Right atrium auricular region (tissue), 2 donors: ENCODE measurements around the gene FBN2. TPM values are rescaled to one million over a fixed set of nuclear protein-coding genes. Genes with fewer than 3 reads are reported as not detected.

Source experiments
- DNase-seq: peaks from one replicate; pipeline ENCODE4 v3.0.0-alpha.2; 2019; ENCODE audit warnings: low spot score
- H3K27ac ChIP-seq, 2 donors: fragments of 200-600 bp; sonication (generic); 1 replicate in 1 of 2; 2 replicates in 1 of 2; pipeline ENCODE4 v1.5.1; 2016 to 2019
- H3K27me3 ChIP-seq, 2 donors: fragments of 200-600 bp; sonication (generic); one replicate each; pipeline versions ENCODE4 v1.5.1 to v1.6.0; 2017 to 2019
- H3K36me3 ChIP-seq: fragments of 200-600 bp; sonication (generic); one replicate; pipeline ENCODE4 v1.5.1; 2016
- H3K4me1 ChIP-seq, 2 donors: fragments of 200-600 bp; sonication (generic); one replicate each; pipeline versions ENCODE4 v1.5.1 to v1.6.0; 2017 to 2019
- H3K4me3 ChIP-seq, 2 donors: fragments of 200-600 bp; sonication (generic); 1 replicate in 1 of 2; 2 replicates in 1 of 2; pipeline ENCODE4 v1.5.1; 2017 to 2019; ENCODE audit warnings: mild to moderate bottlenecking in 1 of 2, moderate library complexity in 1 of 2
- H3K9me3 ChIP-seq, 2 donors: fragments of 200-600 bp; sonication (generic); one replicate each; pipeline ENCODE4 v1.5.1; 2019
- total RNA-seq, 2 donors: library from RNA; depleted of rRNA; stranded (reverse); fragments of >200 nt; gene quantifications; one replicate each; pipeline ENCODE4 v1.1.0, GENCODE V29; 2016
- TF ChIP-seq, protein P1 (sequence below), 2 donors: fragments of 200-600 bp; sonication (generic); IDR thresholded peaks; one replicate each; pipeline ENCODE4 v1.5.1; 2019; ENCODE audit warnings: antibody characterized with exemption in 2 of 2

Gene FBN2
- total RNA-seq, 2 donors from 2014 or later = 1.1 to 4.6 TPM

DNA sequence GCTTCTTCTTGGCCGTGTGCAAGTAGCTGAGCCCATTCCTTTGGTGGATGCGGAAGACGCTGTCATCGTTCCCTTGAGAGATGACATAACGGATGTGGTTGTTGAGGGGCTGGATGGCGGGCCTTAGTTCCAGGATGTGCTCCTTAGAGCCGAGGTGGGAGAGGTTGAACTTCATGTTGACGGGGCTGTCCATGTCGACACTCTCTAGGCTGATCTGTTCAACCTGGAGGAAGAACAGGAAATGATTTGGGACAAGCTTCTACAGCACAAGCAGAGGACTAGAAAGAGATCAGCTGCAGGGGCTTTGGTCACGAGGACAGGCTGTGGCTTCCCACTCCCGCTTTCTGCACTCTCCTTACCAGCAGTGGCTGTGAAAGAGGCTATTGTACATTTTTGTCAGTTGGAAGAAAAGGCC, 278.4 kb downstream of the FBN2 start:
- TF ChIP-seq, protein P1, sequence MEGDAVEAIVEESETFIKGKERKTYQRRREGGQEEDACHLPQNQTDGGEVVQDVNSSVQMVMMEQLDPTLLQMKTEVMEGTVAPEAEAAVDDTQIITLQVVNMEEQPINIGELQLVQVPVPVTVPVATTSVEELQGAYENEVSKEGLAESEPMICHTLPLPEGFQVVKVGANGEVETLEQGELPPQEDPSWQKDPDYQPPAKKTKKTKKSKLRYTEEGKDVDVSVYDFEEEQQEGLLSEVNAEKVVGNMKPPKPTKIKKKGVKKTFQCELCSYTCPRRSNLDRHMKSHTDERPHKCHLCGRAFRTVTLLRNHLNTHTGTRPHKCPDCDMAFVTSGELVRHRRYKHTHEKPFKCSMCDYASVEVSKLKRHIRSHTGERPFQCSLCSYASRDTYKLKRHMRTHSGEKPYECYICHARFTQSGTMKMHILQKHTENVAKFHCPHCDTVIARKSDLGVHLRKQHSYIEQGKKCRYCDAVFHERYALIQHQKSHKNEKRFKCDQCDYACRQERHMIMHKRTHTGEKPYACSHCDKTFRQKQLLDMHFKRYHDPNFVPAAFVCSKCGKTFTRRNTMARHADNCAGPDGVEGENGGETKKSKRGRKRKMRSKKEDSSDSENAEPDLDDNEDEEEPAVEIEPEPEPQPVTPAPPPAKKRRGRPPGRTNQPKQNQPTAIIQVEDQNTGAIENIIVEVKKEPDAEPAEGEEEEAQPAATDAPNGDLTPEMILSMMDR (IDR thresholded peaks at IDR 0.05) = no peak
- Histone ChIP-seq H3K9me3 (no peaks in the 10 kb centered on the region), H3K4me3 (no peak overlapping the region), H3K4me1 (peaks cover 0 to under 1% of the 10 kb centered on the region in 2 donors), H3K27me3 (no peaks in the 10 kb centered on the region), H3K27ac (no peak overlapping the region), H3K36me3 (peaks cover 7% of the 10 kb centered on the region)
- no peak for DNase-seq

DNA sequence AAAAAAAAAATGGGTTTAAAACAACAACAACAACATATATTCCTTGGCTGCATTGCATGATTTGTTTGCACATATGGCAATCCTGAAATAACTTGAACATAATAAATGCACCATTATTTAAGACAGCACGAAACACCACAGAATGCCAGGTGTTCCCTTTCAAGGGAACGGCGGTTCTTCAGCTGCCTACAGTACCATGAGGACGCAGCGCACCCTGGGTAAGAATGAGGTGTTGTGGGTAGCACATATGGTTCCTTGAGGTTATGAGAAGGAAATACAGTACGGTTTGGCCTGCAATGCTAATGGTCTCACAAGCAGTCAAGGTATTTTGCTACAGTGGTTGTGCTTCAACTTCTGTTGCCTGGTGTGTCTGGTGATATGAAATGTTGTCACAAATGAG, 279.7 kb downstream of the FBN2 start:
- DNase-seq = no peak
- TF ChIP-seq, protein P1 (IDR thresholded peaks at IDR 0.05) = no peak
- H3K4me3 ChIP-seq = no peak overlapping the region
- no peaks in the 10 kb centered on the region for H3K4me1 ChIP-seq
- H3K27ac ChIP-seq = no peak overlapping the region
- H3K36me3 ChIP-seq = peaks cover 7% of the 10 kb centered on the region
- H3K9me3 ChIP-seq = no peaks in the 10 kb centered on the region
- H3K27me3 ChIP-seq = no peaks in the 10 kb centered on the region

DNA sequence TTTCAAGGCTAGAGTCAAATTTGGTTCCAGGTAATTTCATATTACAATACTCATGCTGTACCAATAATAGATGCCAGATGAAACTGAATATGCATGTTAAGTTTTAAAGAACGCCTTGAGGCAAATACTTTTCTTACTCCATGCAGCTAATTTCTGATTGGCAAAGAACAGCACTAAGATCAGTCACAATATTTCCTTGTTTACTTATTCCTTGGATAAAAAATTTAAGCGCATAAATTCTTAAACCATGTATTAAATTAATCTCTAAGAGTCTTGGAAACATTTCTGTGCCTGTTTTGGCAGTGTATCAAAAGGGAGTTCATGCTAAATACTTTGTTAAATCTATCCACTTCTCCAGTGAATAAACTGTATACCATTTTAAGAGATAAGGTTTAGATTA, 281.0 kb downstream of the FBN2 start:
- H3K27me3 ChIP-seq = no peaks in the 10 kb centered on the region
- H3K9me3 ChIP-seq = no peaks in the 10 kb centered on the region
- TF ChIP-seq, protein P1 (IDR thresholded peaks at IDR 0.05) = no peak
- H3K4me3 ChIP-seq = no peak overlapping the region
- no peak overlapping the region for H3K27ac ChIP-seq
- DNase-seq = no peak
- H3K36me3 ChIP-seq = peaks cover 7% of the 10 kb centered on the region
- no peaks in the 10 kb centered on the region for H3K4me1 ChIP-seq

DNA sequence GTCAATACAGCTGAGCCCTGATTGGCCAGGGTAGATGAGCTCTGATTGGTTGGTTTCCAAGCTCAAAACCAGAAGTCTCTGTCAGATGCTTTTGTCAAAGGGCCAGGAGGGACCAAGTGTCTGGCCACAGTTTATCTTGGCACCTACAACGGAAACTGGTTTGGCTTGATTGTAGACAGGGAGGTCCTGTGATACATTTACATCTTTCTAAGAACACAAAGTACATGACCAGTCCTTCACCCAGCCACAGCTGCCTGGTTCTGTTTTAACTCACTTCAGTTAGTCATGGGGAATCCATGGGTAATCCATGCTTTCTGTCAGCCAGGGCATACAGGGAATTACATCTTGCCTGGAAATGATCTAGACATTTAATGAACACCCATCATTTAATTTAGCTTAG, 283.3 kb downstream of the FBN2 start:
- no peak overlapping the region for H3K27ac ChIP-seq
- TF ChIP-seq, protein P1 (IDR thresholded peaks at IDR 0.05) = no peak
- H3K4me3 ChIP-seq = no peak overlapping the region
- no peaks in the 10 kb centered on the region for H3K27me3 ChIP-seq
- H3K9me3 ChIP-seq = no peaks in the 10 kb centered on the region
- H3K36me3 ChIP-seq = peaks cover 7% of the 10 kb centered on the region
- no peak for DNase-seq
- no peaks in the 10 kb centered on the region for H3K4me1 ChIP-seq

DNA sequence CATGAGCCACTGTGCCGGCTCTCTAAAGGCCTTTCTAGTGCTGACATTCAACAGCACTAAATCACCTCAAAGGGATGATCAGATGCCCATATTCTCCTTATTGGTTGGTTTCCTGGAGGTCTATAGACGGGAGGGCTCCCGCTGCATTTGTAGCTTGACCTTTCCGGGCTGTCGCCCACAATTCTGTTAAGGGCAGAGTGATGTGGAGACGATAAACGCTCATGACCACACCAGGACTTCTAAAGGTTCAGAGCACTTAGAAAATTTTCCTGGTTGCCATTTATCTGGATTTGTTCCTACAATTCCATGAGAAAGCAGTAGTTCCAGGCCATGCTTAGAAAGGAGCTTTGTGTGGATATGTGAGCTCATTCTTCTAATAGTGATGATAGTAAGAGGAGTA, 284.2 kb downstream of the FBN2 start:
- Histone ChIP-seq H3K4me1 (no peaks in the 10 kb centered on the region), H3K4me3 (no peak overlapping the region), H3K27ac (no peak overlapping the region), H3K27me3 (no peaks in the 10 kb centered on the region), H3K9me3 (no peaks in the 10 kb centered on the region), H3K36me3 (peaks cover 7% of the 10 kb centered on the region)
- TF ChIP-seq, protein P1 (IDR thresholded peaks at IDR 0.05) = no peak
- DNase-seq = no peak

DNA sequence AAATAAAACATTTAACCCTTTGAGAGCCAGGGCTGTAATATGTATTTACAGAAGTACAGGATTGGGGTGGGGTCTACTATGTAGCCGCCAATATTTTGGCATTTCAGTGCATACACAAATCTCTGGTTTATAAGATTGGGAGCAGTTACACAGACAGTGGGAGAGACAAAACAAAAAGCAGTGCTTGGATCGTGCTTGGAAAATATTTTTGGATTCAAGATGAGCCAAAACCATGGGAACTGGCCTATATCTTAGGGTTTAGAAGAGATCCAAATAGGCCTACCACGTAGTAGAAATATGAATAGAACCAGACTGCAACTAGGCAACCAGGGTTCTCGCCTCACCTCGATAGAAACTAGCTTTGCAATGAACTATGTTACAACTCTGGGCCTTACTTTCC, 284.9 kb downstream of the FBN2 start:
- H3K4me3 ChIP-seq = no peak overlapping the region
- no peaks in the 10 kb centered on the region for H3K4me1 ChIP-seq
- no peaks in the 10 kb centered on the region for H3K9me3 ChIP-seq
- TF ChIP-seq, protein P1 (IDR thresholded peaks at IDR 0.05) = no peak
- H3K36me3 ChIP-seq = peaks cover under 1% of the 10 kb centered on the region
- no peak overlapping the region for H3K27ac ChIP-seq
- H3K27me3 ChIP-seq = no peaks in the 10 kb centered on the region
- DNase-seq = no peak
